T-cell (primary cell): ENCODE data around the gene MYOM3. TPM values are rescaled to one million over a fixed set of nuclear protein-coding genes. Genes with fewer than 3 reads are reported as not detected.

Experiments used
- ATAC-seq, 4 experiments: fragments of 200-7000 bp in 3 of 4; fragments of 150-1000 bp in 1 of 4; cut with Tn5 transposase; replicated peaks in 1 of 4; 1 replicate in 3 of 4; 2 replicates in 1 of 4; pipeline ENCODE4 v1.10.0; 2021; ENCODE audit warnings: moderate library complexity in 3 of 4, mild to moderate bottlenecking in 2 of 4, moderate number of reproducible peaks in 1 of 4
- CTCF ChIA-PET, 2 donors: fragments of 300-600 bp; sonication (Branson Sonifier 250); formaldehyde crosslinking; loops; one replicate each; lab custom pipeline; 2022; ENCODE audit warnings: antibody characterized with exemption in 2 of 2; lab: Charles Lee
- POLR2A ChIA-PET, 2 donors: fragments of 300-600 bp; sonication (Branson Sonifier 250); formaldehyde crosslinking; loops; one replicate each; lab custom pipeline; 2022; ENCODE audit warnings: antibody characterized with exemption in 2 of 2; lab: Charles Lee
- DNase-seq, 35 experiments: peaks; one replicate each; pipeline versions ENCODE4 v3.0.0 to v3.0.0-alpha.2; 2013 to 2023
- H3K27ac ChIP-seq: one replicate; pipeline ENCODE4 v1.5.1; 2013; ENCODE audit warnings: low read length
- H3K27me3 ChIP-seq, 2 experiments: replicated peaks in 1 of 2; 1 replicate in 1 of 2; 2 replicates in 1 of 2; pipeline versions ENCODE4 v1.6.1 to v1.7.0; 2013; ENCODE audit warnings: low read length in 1 of 2, mixed read lengths in 1 of 2; ENCODE audit not compliant: control insufficient read depth in 2 of 2, insufficient read depth in 2 of 2; ENCODE audit errors: extremely low read depth in 1 of 2
- H3K36me3 ChIP-seq, 2 donors: 1 replicate in 1 of 2; 2 replicates in 1 of 2; pipeline versions ENCODE4 v1.6.1 to v1.7.0; 2013; ENCODE audit warnings: low read length in 1 of 2; ENCODE audit not compliant: control insufficient read depth in 2 of 2, insufficient read depth in 1 of 2; ENCODE audit errors: extremely low read depth in 1 of 2
- H3K4me1 ChIP-seq, 2 experiments: 1 replicate in 1 of 2; 2 replicates in 1 of 2; pipeline versions ENCODE4 v1.6.1 to v1.7.0; 2013; ENCODE audit warnings: low read length in 2 of 2, mixed read lengths in 1 of 2; ENCODE audit not compliant: insufficient read depth in 2 of 2, control insufficient read depth in 1 of 2; ENCODE audit errors: extremely low read depth in 1 of 2
- H3K4me3 ChIP-seq, 2 donors: 1 replicate in 1 of 2; 2 replicates in 1 of 2; pipeline versions ENCODE4 v1.5.1 to v1.7.0; 2013; ENCODE audit warnings: mild to moderate bottlenecking in 2 of 2, low read length in 1 of 2, moderate library complexity in 1 of 2; ENCODE audit not compliant: control insufficient read depth in 1 of 2; ENCODE audit errors: extremely low read depth in 1 of 2
- H3K9me3 ChIP-seq: 2 replicates; pipeline ENCODE4 v1.7.0; 2013
- H3K27ac Mint-ChIP-seq, 2 donors: one replicate each; pipeline ENCODE4 v1.8.0; 2020 to 2021; ENCODE audit warnings: mild to moderate bottlenecking in 2 of 2, mixed read lengths in 2 of 2
- H3K27me3 Mint-ChIP-seq, 2 donors: one replicate each; pipeline ENCODE4 v1.8.0; 2021 to 2022; ENCODE audit warnings: mixed read lengths in 2 of 2
- H3K36me3 Mint-ChIP-seq: one replicate; pipeline ENCODE4 v1.8.0; 2021; ENCODE audit warnings: mixed read lengths
- H3K4me1 Mint-ChIP-seq, 3 donors: one replicate each; pipeline ENCODE4 v1.8.0; 2020 to 2022; ENCODE audit warnings: mixed read lengths in 3 of 3, mild to moderate bottlenecking in 1 of 3
- H3K4me3 Mint-ChIP-seq, 3 donors: one replicate each; pipeline ENCODE4 v1.8.0; 2020 to 2022; ENCODE audit warnings: mild to moderate bottlenecking in 3 of 3, mixed read lengths in 3 of 3, moderate library complexity in 3 of 3
- H3K9me3 Mint-ChIP-seq, 3 donors: one replicate each; pipeline ENCODE4 v1.8.0; 2020 to 2022; ENCODE audit warnings: mixed read lengths in 3 of 3
- WGBS: methylation state at CpG from one replicate; pipeline ENCODE4 v1.1.5; 2013; ENCODE audit warnings: missing lambda C conversion rate; ENCODE audit not compliant: insufficient coverage; 5-methylcytosine and 5-hydroxymethylcytosine counted together
- total RNA-seq, 35 experiments: library from RNA in 6 of 35; stranded (reverse) in 6 of 35; fragments of 120-200 nt in 1 of 35; gene quantifications; one replicate each; pipeline versions ENCODE4 v1.2.1 to v1.2.4 and lab custom pipeline; 2013 to 2026

The MYOM3 gene
- total RNA-seq, 5 donors from 2014 or later (not counting 1 experiment from before 2014, with no cell fraction given), result not detected

DNA sequence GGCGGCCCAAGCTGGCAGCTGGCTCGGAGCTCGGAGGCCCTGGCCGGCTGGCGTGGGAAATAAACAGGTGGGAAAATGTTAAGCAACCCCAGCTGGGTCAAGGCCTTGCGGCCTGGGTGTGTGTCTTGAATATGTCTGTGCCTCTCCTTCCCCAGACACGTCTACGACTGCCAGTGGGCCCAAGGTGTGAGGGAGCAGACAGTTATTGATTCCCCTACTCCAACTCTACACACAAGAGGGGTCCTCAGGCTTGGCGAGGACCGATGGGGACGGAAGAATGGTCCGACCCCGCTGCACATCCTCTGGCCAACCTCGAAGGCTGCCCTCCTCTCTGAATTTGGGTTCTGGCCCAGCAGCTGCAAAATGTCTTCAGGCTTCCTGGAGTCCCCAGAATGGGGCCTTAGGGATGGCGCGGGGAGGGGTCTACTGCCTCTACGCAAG, 28.8 kb upstream of the MYOM3 start:
- WGBS, result 84% methylated on average over 8 of the region's 17 CpGs

DNA sequence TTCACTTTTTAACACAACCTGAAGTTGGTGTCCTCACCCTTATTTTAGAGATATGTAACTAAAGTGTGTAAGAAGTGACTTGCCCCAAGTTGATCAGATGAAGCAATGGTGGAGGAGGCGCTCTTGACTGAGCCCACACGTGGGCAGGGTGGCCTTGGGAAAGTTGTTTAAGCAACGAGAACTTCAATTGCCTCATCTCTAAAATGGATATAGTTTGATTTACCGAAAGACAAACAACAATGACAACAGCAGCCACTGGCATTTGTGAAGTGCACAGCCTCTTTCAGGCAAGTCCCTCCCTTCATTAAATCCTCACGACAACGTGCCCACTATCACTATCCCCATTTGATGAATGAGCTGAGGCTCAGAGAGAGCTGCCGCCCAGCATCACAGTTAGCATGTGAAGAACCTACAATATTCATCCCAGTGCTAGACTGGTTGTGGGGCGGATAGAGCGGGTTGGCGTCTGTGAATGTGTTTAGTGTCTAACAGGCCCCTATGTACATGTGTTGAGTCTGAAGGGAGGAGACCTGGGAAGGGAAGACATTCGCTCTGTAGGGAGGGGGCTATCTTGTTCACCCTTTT, 28.0 kb upstream of the MYOM3 start:
- H3K4me3 ChIP-seq, result no peak overlapping the region
- WGBS, result 80% methylated on average over 1 of the region's 11 CpGs
- Mint-ChIP-seq H3K27me3 (peaks cover 10 to 13% of the 10 kb centered on the region in 2 donors), H3K4me3 (no peak overlapping the region), H3K27ac (no peak overlapping the region), H3K4me1 (peaks cover 0 to 4% (median 4%) of the 10 kb centered on the region in 3 donors), H3K9me3 (no peaks in the 10 kb centered on the region), H3K36me3 (no peaks in the 10 kb centered on the region)
- no peaks in the 10 kb centered on the region for H3K36me3 ChIP-seq
- H3K4me1 ChIP-seq, result peaks cover 0 to 6% of the 10 kb centered on the region in 2 experiments
- peaks cover 0 to 35% of the 10 kb centered on the region in 2 experiments for H3K27me3 ChIP-seq
- H3K9me3 ChIP-seq, result no peaks in the 10 kb centered on the region
- CTCF ChIA-PET, result no interaction called here
- H3K27ac ChIP-seq, result no peak overlapping the region
- POLR2A ChIA-PET, result no interaction called here
- DNase-seq, result no peak
- ATAC-seq, result no peak

More for the DNA sequence above, 28.8 kb upstream of the MYOM3 start:
- Histone ChIP-seq H3K27me3 (peaks cover 0 to 36% of the 10 kb centered on the region in 2 experiments), H3K4me1 (peaks cover 0 to 6% of the 10 kb centered on the region in 2 experiments), H3K4me3 (no peak overlapping the region), H3K27ac (no peak overlapping the region), H3K9me3 (no peaks in the 10 kb centered on the region), H3K36me3 (no peaks in the 10 kb centered on the region)
- Mint-ChIP-seq H3K27me3 (peaks cover 8 to 13% of the 10 kb centered on the region in 2 donors), H3K9me3 (no peaks in the 10 kb centered on the region), H3K4me3 (no peak overlapping the region), H3K27ac (no peak overlapping the region), H3K4me1 (peaks cover 0 to 4% (median 4%) of the 10 kb centered on the region in 3 donors), H3K36me3 (no peaks in the 10 kb centered on the region)
- ATAC-seq (no peak), DNase-seq (no peak)
- ChIA-PET CTCF (no interaction called here), POLR2A (no interaction called here)

DNA sequence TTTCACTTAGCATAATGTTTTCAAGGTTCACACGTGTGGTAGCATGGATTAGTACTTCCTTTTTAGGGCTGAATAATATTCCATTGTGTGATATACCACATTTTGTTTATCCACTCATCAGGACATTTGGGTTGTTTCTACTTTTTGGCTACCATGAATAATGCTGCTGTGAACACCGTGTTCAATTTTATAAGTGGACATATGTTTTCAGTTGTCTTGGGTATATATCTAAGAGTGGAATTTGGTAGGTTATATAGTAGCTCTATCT, 27.2 kb upstream of the MYOM3 start:
- peaks cover 0 to 4% (median 4%) of the 10 kb centered on the region in 3 donors for H3K4me1 Mint-ChIP-seq
- H3K9me3 Mint-ChIP-seq, result no peaks in the 10 kb centered on the region
- no peak overlapping the region for H3K27ac Mint-ChIP-seq
- DNase-seq, result no peak
- peaks cover 0 to 31% of the 10 kb centered on the region in 2 experiments for H3K27me3 ChIP-seq
- no peaks in the 10 kb centered on the region for H3K36me3 Mint-ChIP-seq
- H3K4me1 ChIP-seq, result peaks cover 0 to 6% of the 10 kb centered on the region in 2 experiments
- ChIA-PET CTCF (no interaction called here), POLR2A (interaction anchor here in 1 of 2 donors (0.6 kb wide), 1 partner anchor 524 kb away, joined by 7 read pairs; no protein-coding TSS in a partner anchor)
- H3K36me3 ChIP-seq, result no peaks in the 10 kb centered on the region
- H3K9me3 ChIP-seq, result no peaks in the 10 kb centered on the region
- no peak overlapping the region for H3K4me3 Mint-ChIP-seq
- no peak overlapping the region for H3K4me3 ChIP-seq
- H3K27ac ChIP-seq, result no peak overlapping the region
- no CpG with 5 or more reads among the region's 2 CpGs for WGBS
- ATAC-seq, result no peak
- H3K27me3 Mint-ChIP-seq, result peaks cover 10 to 12% of the 10 kb centered on the region in 2 donors

DNA sequence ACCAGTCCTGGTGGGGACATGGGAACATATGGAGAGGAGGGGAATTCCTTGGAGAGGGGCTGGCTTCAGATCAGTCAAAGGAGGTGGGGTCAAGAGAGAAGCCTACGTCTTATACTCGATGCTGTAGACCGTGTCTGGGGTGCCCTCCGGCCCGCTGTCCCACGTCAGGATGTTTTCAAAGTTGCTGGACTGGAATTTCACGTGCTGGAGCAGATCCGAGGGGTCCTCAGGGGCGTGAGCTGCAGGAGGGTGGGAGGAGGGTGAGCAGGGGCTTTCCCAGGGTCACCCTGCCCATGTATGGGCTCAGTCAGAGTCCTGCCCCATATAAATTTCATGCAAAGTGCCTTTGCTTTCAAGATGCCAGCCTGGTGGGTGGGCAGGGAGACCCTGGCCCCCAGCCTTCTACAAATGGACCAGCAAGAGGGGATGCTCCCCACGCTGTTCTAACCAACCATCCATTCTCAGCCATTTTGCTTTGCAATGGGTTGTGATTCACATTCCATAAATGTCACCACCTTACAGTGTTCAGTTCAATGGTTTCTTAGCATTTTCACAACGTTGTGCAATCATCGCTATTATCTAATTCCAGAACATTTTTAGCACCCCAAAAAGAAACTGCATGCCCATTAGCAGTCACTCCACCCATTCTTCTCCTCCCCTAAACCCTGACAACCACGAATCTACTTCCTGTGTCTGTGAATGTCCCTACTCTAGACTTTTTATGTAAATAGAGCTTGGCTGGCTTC, 26.7 kb upstream of the MYOM3 start:
- no peaks in the 10 kb centered on the region for H3K9me3 ChIP-seq
- CTCF ChIA-PET, result no interaction called here
- H3K27ac ChIP-seq, result no peak overlapping the region
- no peak for DNase-seq
- no peak overlapping the region for H3K4me3 Mint-ChIP-seq
- H3K36me3 ChIP-seq, result no peaks in the 10 kb centered on the region
- no peaks in the 10 kb centered on the region for H3K9me3 Mint-ChIP-seq
- peaks cover 0 to 33% of the 10 kb centered on the region in 2 experiments for H3K27me3 ChIP-seq
- 83% methylated on average over 11 of the region's 13 CpGs for WGBS
- no peak overlapping the region for H3K27ac Mint-ChIP-seq
- peaks cover 0 to 4% (median 4%) of the 10 kb centered on the region in 3 donors for H3K4me1 Mint-ChIP-seq
- no peaks in the 10 kb centered on the region for H3K36me3 Mint-ChIP-seq
- ATAC-seq, result no peak
- H3K27me3 Mint-ChIP-seq, result peaks cover 10 to 15% of the 10 kb centered on the region in 2 donors
- POLR2A ChIA-PET, result interaction anchor here in 1 of 2 donors (0.6 kb wide), 1 partner anchor 525 kb away, joined by 7 read pairs; no protein-coding TSS in a partner anchor
- H3K4me3 ChIP-seq, result no peak overlapping the region
- H3K4me1 ChIP-seq, result peaks cover 0 to 6% of the 10 kb centered on the region in 2 experiments

DNA sequence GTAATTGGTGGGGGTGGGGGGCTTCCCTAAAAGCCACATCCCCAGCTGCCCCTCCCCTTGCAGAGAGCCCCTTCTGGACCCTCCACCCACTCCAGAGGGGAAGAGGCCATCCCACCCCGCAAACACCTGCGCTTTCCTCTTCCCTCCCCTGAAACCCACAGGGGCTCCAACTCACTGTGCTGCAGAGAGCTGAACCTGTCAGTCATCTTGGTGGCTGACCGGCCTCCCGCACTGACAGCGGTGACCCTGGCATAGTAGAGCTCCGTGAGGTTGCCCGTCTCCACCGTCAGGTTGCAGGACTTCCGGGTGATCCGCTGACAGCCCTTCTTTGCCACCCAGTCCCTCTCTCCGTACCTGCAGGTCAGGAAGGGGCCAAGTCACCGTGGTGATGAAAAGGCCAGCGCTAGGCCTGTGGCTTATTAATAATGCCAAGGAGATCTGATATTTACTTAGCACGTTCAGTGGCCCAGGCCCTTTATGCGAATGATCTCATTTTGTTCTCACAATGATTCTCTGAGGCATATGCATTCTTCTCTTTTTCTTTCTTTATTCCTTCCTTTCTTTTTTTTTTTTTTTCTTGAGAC, 25.1 kb upstream of the MYOM3 start:
- no peaks in the 10 kb centered on the region for H3K9me3 ChIP-seq
- Mint-ChIP-seq H3K27ac (no peak overlapping the region), H3K4me3 (no peak overlapping the region), H3K4me1 (peaks cover 0 to 4% (median 4%) of the 10 kb centered on the region in 3 donors), H3K36me3 (no peaks in the 10 kb centered on the region), H3K27me3 (peaks cover 12 to 18% of the 10 kb centered on the region in 2 donors), H3K9me3 (no peaks in the 10 kb centered on the region)
- ATAC-seq (no peak), DNase-seq (no peak)
- ChIA-PET POLR2A (no interaction called here), CTCF (interaction anchor here in 1 of 2 donors (0.5 kb wide), 1 partner anchor 63 kb away, joined by 3 read pairs; no protein-coding TSS in a partner anchor)
- no peak overlapping the region for H3K27ac ChIP-seq
- H3K4me3 ChIP-seq, result no peak overlapping the region
- H3K27me3 ChIP-seq, result peaks cover 0 to 25% of the 10 kb centered on the region in 2 experiments
- WGBS, result 94% methylated on average over 13 of the region's 15 CpGs
- H3K36me3 ChIP-seq, result no peaks in the 10 kb centered on the region
- peaks cover 0 to 6% of the 10 kb centered on the region in 2 experiments for H3K4me1 ChIP-seq

DNA sequence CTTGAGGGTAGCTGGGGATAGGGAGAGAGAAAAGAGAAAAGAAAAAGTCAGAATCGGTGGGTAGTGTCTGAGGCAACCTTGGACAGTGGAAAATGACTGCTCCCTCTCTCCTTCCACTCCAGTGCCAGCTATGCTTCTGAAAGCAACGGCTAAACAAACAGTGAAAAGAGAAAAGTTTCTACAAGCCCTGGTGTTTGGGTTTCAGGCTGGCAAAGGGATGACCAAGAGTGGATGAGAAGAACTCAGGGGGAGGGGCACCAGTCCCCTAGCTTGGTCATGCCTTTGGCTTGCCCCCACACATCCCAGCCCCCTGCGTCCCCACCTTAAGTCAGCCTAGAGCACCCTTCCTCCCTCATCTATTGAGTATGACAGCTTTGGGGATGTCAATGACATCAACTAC, 22.4 kb upstream of the MYOM3 start:
- ChIA-PET CTCF (interaction anchor here in 1 of 2 donors (1.4 kb wide), 1 partner anchor 257 kb away, joined by 4 read pairs; no protein-coding TSS in a partner anchor), POLR2A (no interaction called here)
- Histone ChIP-seq H3K4me3 (no peak overlapping the region), H3K27ac (no peak overlapping the region), H3K4me1 (peaks cover 0 to 6% of the 10 kb centered on the region in 2 experiments), H3K9me3 (no peaks in the 10 kb centered on the region), H3K27me3 (peaks cover 0 to 14% of the 10 kb centered on the region in 2 experiments), H3K36me3 (no peaks in the 10 kb centered on the region)
- Mint-ChIP-seq H3K4me3 (no peak overlapping the region), H3K27me3 (peaks cover 6 to 12% of the 10 kb centered on the region in 2 donors), H3K27ac (no peak overlapping the region), H3K4me1 (peaks cover 0 to 4% (median 4%) of the 10 kb centered on the region in 3 donors), H3K9me3 (peaks cover 0 to 4% (median 0%) of the 10 kb centered on the region in 3 donors), H3K36me3 (no peaks in the 10 kb centered on the region)
- DNase-seq, result no peak
- WGBS, result no CpG with 5 or more reads among the region's 3 CpGs
- no peak for ATAC-seq
